K562 (cell line): ENCODE measurements around the gene CXCL6. TPM values are rescaled to one million over a fixed set of nuclear protein-coding genes. Genes with fewer than 3 reads are reported as not detected.

Experiments used
- BRD4 ChIP-seq: fragments of 200-600 bp; sonication (generic); IDR thresholded peaks from 2 replicates; pipeline ENCODE4 v1.6.1; 2017; ENCODE audit warnings: inconsistent platforms
- EGR1 ChIP-seq: fragments of 450-650 bp; conservative IDR thresholded peaks from 2 replicates; pipeline ENCODE4 v1.6.1; 2017; ENCODE audit warnings: mild to moderate bottlenecking
- HEY1 ChIP-seq: fragments of 250-450 bp; sonication (Bioruptor Pico); IDR thresholded peaks from 2 replicates; pipeline ENCODE4 v1.5.0; 2020; ENCODE audit warnings: mild to moderate bottlenecking, moderate library complexity, borderline replicate concordance
- HLTF ChIP-seq: fragments of 450-650 bp; IDR thresholded peaks from 2 replicates; pipeline ENCODE4 v1.6.1; 2016
- KDM5B ChIP-seq: fragments of 200-600 bp; sonication (generic); IDR thresholded peaks from 2 replicates; pipeline ENCODE4 v1.6.1; 2012; ENCODE audit warnings: low read depth, mild to moderate bottlenecking, moderate library complexity, low read length, control low read depth, inconsistent platforms; ENCODE audit not compliant: insufficient replicate concordance
- MECOM ChIP-seq: fragments of 250-450 bp; sonication (Bioruptor Pico); IDR thresholded peaks from 2 replicates; pipeline ENCODE4 v1.8.0; 2022; ENCODE audit warnings: inconsistent platforms
- NCOA2 ChIP-seq, 2 experiments: fragments of 450-650 bp; IDR thresholded peaks; 2 replicates each; pipeline ENCODE4 v1.6.1; 2018; ENCODE audit warnings: mild to moderate bottlenecking in 2 of 2, moderate library complexity in 1 of 2; ENCODE audit not compliant: partially characterized antibody in 2 of 2
- SMAD4 ChIP-seq: fragments of 250-450 bp; sonication (Bioruptor Pico); conservative IDR thresholded peaks from 2 replicates; pipeline ENCODE4 v1.8.0; 2021; ENCODE audit warnings: inconsistent platforms, mild to moderate bottlenecking, moderate library complexity
- SMARCA4 ChIP-seq: fragments of 450-650 bp; IDR thresholded peaks from 2 replicates; pipeline ENCODE4 v1.6.1; 2016
- SRF ChIP-seq, 2 experiments: fragments of 250-450, 450-650 bp in 1 of 2; sonication (Bioruptor Pico) in 1 of 2; sonication (generic) in 1 of 2; formaldehyde crosslinking; IDR thresholded peaks; 2 replicates each; pipeline versions ENCODE4 v1.5.0 to v1.5.1; 2020 to 2022; ENCODE audit warnings: mild to moderate bottlenecking in 1 of 2, missing genetic modification reagents in 1 of 2
- SRSF3 ChIP-seq: fragments of 200-400 bp; formaldehyde crosslinking; IDR thresholded peaks from 2 replicates; pipeline ENCODE4 v1.6.1; 2016; ENCODE audit warnings: mild to moderate bottlenecking, low read length, moderate library complexity; ENCODE audit not compliant: insufficient read depth
- TGIF2 ChIP-seq: sonication (generic); formaldehyde crosslinking; IDR thresholded peaks from 2 replicates; pipeline ENCODE4 v1.8.1; 2022; ENCODE audit warnings: mild to moderate bottlenecking, missing genetic modification reagents, moderate library complexity
- ZC3H8 ChIP-seq: fragments of 450-650 bp; IDR thresholded peaks from 2 replicates; pipeline ENCODE4 v1.6.1; 2017
- ZNF232 ChIP-seq: sonication (generic); formaldehyde crosslinking; IDR thresholded peaks from 2 replicates; pipeline ENCODE4 v1.8.0; 2022; ENCODE audit warnings: mild to moderate bottlenecking, missing genetic modification reagents
- ZNF431 ChIP-seq: sonication (generic); formaldehyde crosslinking; IDR thresholded peaks from 2 replicates; pipeline ENCODE4 v1.8.0; 2022; ENCODE audit warnings: mild to moderate bottlenecking, missing genetic modification reagents
- polyA plus RNA-seq, 8 experiments: library from polyadenylated mRNA; depleted of rRNA in 4 of 8; stranded (reverse) in 5 of 8; unstranded in 3 of 8; fragments of >200 nt; fragmentation: Nextera tagmentation in 2 of 8; fragmentation: Illumina TruSeq in 1 of 8; extraction: Ambion mirVana in 2 of 8; extraction: Trizol in 1 of 8; gene quantifications; 2 replicates each; pipeline versions ENCODE4 v1.2.1 to v1.2.3, GENCODE V29; 2011 to 2014; ENCODE audit warnings: inconsistent platforms in 1 of 8, missing spikeins in 1 of 8
- total RNA-seq, 7 experiments: library from RNA; depleted of rRNA in 6 of 7; stranded (reverse); fragments of >200 nt in 6 of 7; fragmentation: Illumina TruSeq in 2 of 7; extraction: Trizol in 2 of 7; gene quantifications; 2 replicates each; pipeline versions ENCODE4 v1.2.1 to v1.2.3, GENCODE V29; 2011 to 2021; ENCODE audit warnings: low replicate concordance in 1 of 7
- TF ChIP-seq, protein P1 (sequence below): fragments of 250-450 bp; sonication (Bioruptor Pico); IDR thresholded peaks from 2 replicates; pipeline ENCODE4 v1.4.0; 2020; ENCODE audit warnings: borderline replicate concordance
- TF ChIP-seq, protein P2 (sequence below): fragments of 250-450 bp; sonication (Bioruptor Pico); IDR thresholded peaks from 2 replicates; pipeline ENCODE4 v1.8.0; 2021; ENCODE audit warnings: mild to moderate bottlenecking, moderate library complexity
- TF ChIP-seq, protein P3 (sequence below): sonication (generic); formaldehyde crosslinking; IDR thresholded peaks from 2 replicates; pipeline ENCODE4 v1.8.0; 2022; ENCODE audit warnings: mild to moderate bottlenecking, missing genetic modification reagents, borderline replicate concordance
- TF ChIP-seq, protein P4 (sequence below), 2 experiments: fragments of 250-450 bp in 1 of 2; fragments of 450-650 bp in 1 of 2; sonication (Bioruptor Pico) in 1 of 2; IDR thresholded peaks; 2 replicates each; pipeline versions ENCODE4 v1.6.1 to v1.8.0; 2016 to 2021; ENCODE audit warnings: mild to moderate bottlenecking in 2 of 2, moderate library complexity in 2 of 2, missing compliant biosample characterization in 1 of 2, missing genetic modification characterization in 1 of 2
- TF ChIP-seq, protein P5 (sequence below): sonication (generic); formaldehyde crosslinking; IDR thresholded peaks from 2 replicates; pipeline ENCODE4 v1.8.0; 2022; ENCODE audit warnings: mild to moderate bottlenecking, missing genetic modification reagents

The CXCL6 gene
- total and polyA plus RNA-seq, 9 of the 15 experiments (the other 6 are each of a cell fraction or from before 2014, with no cell fraction given): not detected

DNA sequence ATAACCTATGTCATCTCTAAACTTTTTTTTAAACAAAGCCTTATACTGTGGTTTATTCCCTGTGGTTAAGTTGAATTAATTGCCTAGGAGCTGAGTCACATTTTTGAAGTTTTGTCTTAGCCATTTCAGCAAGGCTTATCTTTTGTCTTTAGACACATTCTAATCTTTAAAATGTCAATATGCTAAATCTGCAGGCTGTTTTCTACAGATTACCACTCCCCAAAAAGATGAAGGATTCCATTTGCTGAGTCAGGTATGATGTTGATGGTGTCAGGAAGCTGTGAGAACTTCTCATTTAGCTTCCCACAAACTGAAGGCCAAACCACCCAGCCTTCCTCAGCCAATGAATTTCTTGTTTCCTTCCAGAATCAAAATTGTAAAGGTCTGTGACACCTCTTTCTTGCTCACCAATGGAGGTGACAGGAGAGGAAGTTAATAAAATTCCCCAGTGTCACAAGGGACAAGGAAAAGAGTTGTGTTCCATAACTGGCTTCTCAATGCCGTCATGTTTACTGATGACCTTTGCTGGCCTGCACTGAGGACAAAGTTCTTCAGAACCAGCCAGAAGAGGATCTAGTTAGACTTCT lies 3.7 kb upstream of the CXCL6 start (continued):
- TF ChIP-seq, protein P1, sequence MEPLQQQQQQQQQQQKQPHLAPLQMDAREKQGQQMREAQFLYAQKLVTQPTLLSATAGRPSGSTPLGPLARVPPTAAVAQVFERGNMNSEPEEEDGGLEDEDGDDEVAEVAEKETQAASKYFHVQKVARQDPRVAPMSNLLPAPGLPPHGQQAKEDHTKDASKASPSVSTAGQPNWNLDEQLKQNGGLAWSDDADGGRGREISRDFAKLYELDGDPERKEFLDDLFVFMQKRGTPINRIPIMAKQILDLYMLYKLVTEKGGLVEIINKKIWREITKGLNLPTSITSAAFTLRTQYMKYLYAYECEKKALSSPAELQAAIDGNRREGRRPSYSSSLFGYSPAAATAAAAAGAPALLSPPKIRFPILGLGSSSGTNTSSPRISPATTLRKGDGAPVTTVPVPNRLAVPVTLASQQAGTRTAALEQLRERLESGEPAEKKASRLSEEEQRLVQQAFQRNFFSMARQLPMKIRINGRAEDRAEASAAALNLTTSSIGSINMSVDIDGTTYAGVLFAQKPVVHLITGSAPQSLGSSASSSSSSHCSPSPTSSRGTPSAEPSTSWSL: no peak
- TF ChIP-seq BRD4 (no peak), ZC3H8 (no peak), SRF (CRISPR knock-in tag; IDR thresholded peaks at IDR 0.05) (no peak), HEY1 (CRISPR knock-in tag) (no peak), EGR1 (no peak), MECOM (CRISPR knock-in tag) (0 out of 2 replicates have a peak, but pooled peaks have one; percentile 21), NCOA2 (IDR thresholded peaks at IDR 0.05; ENCODE audit: partially characterized antibody in 2 of 2) (peak in 1 of 2 experiments; percentile 57), ZNF431 (CRISPR knock-in tag) (no peak), TGIF2 (no peak), SMAD4 (no peak; the same call in 1 of the 2 replicates), HLTF (no peak), SRSF3 (no peak), KDM5B (no peak), ZNF232 (CRISPR knock-in tag) (no peak), SMARCA4 (peak; percentile 97)
- TF ChIP-seq, protein P2, sequence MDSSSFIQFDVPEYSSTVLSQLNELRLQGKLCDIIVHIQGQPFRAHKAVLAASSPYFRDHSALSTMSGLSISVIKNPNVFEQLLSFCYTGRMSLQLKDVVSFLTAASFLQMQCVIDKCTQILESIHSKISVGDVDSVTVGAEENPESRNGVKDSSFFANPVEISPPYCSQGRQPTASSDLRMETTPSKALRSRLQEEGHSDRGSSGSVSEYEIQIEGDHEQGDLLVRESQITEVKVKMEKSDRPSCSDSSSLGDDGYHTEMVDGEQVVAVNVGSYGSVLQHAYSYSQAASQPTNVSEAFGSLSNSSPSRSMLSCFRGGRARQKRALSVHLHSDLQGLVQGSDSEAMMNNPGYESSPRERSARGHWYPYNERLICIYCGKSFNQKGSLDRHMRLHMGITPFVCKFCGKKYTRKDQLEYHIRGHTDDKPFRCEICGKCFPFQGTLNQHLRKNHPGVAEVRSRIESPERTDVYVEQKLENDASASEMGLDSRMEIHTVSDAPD (CRISPR knock-in tag): no peak
- TF ChIP-seq, protein P3, sequence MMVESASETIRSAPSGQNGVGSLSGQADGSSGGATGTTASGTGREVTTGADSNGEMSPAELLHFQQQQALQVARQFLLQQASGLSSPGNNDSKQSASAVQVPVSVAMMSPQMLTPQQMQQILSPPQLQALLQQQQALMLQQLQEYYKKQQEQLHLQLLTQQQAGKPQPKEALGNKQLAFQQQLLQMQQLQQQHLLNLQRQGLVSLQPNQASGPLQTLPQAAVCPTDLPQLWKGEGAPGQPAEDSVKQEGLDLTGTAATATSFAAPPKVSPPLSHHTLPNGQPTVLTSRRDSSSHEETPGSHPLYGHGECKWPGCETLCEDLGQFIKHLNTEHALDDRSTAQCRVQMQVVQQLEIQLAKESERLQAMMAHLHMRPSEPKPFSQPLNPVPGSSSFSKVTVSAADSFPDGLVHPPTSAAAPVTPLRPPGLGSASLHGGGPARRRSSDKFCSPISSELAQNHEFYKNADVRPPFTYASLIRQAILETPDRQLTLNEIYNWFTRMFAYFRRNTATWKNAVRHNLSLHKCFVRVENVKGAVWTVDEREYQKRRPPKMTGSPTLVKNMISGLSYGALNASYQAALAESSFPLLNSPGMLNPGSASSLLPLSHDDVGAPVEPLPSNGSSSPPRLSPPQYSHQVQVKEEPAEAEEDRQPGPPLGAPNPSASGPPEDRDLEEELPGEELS (CRISPR knock-in tag): no peak
- TF ChIP-seq, protein P4, sequence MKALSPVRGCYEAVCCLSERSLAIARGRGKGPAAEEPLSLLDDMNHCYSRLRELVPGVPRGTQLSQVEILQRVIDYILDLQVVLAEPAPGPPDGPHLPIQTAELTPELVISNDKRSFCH (CRISPR knock-in tag; IDR thresholded peaks at IDR 0.05): no peak
- TF ChIP-seq, protein P4 (tag; IDR thresholded peaks at IDR 0.05): peak; percentile 87; the same call in 1 of the 2 replicates
- TF ChIP-seq, protein P5, sequence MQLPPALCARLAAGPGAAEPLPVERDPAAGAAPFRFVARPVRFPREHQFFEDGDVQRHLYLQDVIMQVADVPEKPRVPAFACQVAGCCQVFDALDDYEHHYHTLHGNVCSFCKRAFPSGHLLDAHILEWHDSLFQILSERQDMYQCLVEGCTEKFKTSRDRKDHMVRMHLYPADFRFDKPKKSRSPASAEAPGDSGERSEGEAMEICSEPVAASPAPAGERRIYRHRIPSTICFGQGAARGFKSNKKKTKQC: no peak
